ENCODE data around the gene MT1H.

DNA sequence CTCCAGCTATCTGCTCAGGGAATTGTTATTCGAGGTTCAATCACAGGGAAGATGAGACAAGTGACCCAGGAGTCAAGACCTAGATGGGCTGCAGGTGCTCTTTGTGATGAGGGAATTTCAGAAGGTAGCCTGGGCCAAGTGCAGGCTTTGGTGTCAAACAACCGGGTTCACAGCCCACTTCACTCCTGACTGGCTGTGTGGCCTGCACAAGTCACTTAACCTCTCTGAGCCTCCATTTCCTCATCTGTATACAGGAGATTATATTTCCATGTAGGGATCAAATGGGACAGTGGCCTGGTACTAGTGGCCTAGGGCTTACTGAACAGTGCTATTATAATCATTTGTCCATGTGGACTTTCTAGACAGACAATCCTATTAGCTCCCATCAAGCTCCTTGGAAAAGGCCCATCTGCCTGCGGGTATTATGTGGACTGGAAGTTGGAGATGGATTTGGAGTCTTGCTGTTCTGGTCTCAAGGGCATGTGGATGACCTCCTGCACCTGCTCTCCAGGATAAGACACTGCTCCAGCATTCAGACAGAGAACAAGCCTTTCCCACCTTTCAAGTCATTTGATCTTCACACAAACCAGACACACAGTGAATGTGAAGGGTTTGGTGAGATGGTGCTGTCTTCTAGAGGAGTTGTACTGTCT lies 9.6 kb downstream of the MT1H start:
- TF ChIP-seq POLR2AphosphoS5 (IDR thresholded peaks at IDR 0.05) (no peak), POLR2A (IDR thresholded peaks at IDR 0.05) (no peak)
- TF ChIP-seq, protein P1, sequence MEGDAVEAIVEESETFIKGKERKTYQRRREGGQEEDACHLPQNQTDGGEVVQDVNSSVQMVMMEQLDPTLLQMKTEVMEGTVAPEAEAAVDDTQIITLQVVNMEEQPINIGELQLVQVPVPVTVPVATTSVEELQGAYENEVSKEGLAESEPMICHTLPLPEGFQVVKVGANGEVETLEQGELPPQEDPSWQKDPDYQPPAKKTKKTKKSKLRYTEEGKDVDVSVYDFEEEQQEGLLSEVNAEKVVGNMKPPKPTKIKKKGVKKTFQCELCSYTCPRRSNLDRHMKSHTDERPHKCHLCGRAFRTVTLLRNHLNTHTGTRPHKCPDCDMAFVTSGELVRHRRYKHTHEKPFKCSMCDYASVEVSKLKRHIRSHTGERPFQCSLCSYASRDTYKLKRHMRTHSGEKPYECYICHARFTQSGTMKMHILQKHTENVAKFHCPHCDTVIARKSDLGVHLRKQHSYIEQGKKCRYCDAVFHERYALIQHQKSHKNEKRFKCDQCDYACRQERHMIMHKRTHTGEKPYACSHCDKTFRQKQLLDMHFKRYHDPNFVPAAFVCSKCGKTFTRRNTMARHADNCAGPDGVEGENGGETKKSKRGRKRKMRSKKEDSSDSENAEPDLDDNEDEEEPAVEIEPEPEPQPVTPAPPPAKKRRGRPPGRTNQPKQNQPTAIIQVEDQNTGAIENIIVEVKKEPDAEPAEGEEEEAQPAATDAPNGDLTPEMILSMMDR (IDR thresholded peaks at IDR 0.05) = no peak

All from breast epithelium (tissue), 3 donors.